Esophagus muscularis mucosa (tissue), 4 donors: ENCODE data around the gene TBC1D9. TPM values are rescaled to one million over a fixed set of nuclear protein-coding genes. Genes with fewer than 3 reads are reported as not detected.

Source experiments
- DNase-seq: peaks from one replicate; pipeline ENCODE4 v3.0.0-alpha.2; 2017; ENCODE audit errors: extremely low spot score
- H3K27ac ChIP-seq, 4 donors: fragments of 200-600 bp; sonication (generic); replicated peaks in 1 of 4; 1 replicate in 3 of 4; 2 replicates in 1 of 4; pipeline ENCODE4 v1.5.1; 2016 to 2019; ENCODE audit warnings: mild to moderate bottlenecking in 1 of 4
- H3K27me3 ChIP-seq, 4 donors: fragments of 200-600 bp; sonication (generic); one replicate each; pipeline versions ENCODE4 v1.5.1 to v1.6.0; 2016 to 2019
- H3K36me3 ChIP-seq, 4 donors: fragments of 200-600 bp; sonication (generic); one replicate each; pipeline ENCODE4 v1.5.1; 2016 to 2019
- H3K4me1 ChIP-seq, 4 donors: fragments of 200-600 bp; sonication (generic); one replicate each; pipeline ENCODE4 v1.5.1; 2016 to 2019
- H3K4me3 ChIP-seq, 4 donors: fragments of 200-600 bp; sonication (generic); 1 replicate in 2 of 4; 2 replicates in 2 of 4; pipeline ENCODE4 v1.5.1; 2016 to 2019; ENCODE audit warnings: mild to moderate bottlenecking in 4 of 4, moderate library complexity in 1 of 4
- H3K9me3 ChIP-seq, 4 donors: fragments of 200-600 bp; sonication (generic); 1 replicate in 3 of 4; 2 replicates in 1 of 4; pipeline ENCODE4 v1.5.1; 2016 to 2019
- CTCF ChIP-seq, 3 experiments: fragments of 200-600 bp in 2 of 3; fragments of 450-650 bp in 1 of 3; sonication (generic) in 2 of 3; IDR thresholded peaks; one replicate each; pipeline ENCODE4 v1.5.1; 2017 to 2019; ENCODE audit warnings: antibody characterized with exemption in 3 of 3, mild to moderate bottlenecking in 2 of 3, moderate library complexity in 1 of 3
- EP300 ChIP-seq: sonication (generic); formaldehyde crosslinking; IDR thresholded peaks from one replicate; pipeline ENCODE4 v1.6.1; 2017; ENCODE audit warnings: antibody characterized with exemption
- POLR2A ChIP-seq: fragments of 450-650 bp; IDR thresholded peaks from one replicate; pipeline ENCODE4 v1.6.1; 2017; ENCODE audit warnings: antibody characterized with exemption, moderate library complexity, mild to moderate bottlenecking, low read depth
- POLR2AphosphoS5 ChIP-seq, 2 donors: sonication (generic); formaldehyde crosslinking; IDR thresholded peaks; one replicate each; pipeline ENCODE4 v1.6.1; 2017; ENCODE audit warnings: antibody characterized with exemption in 2 of 2
- WGBS: methylation state at CpG from one replicate; pipeline ENCODE4 v1.1.5; 2018; 5-methylcytosine and 5-hydroxymethylcytosine counted together
- intact Hi-C: fragments of 100-400 bp; cut with DNase I; formaldehyde crosslinking; loops from one replicate; pipeline ENCODE4 v1.15.1; 2023
- total RNA-seq, 4 donors: library from RNA; depleted of rRNA; stranded (reverse); fragments of >200 nt; gene quantifications; one replicate each; pipeline versions ENCODE4 v1.1.0 to v1.2.1, GENCODE V29; 2016

Gene TBC1D9
- total RNA-seq, 4 donors from 2014 or later = 15.4 to 23.8 (median 21.3) TPM

DNA sequence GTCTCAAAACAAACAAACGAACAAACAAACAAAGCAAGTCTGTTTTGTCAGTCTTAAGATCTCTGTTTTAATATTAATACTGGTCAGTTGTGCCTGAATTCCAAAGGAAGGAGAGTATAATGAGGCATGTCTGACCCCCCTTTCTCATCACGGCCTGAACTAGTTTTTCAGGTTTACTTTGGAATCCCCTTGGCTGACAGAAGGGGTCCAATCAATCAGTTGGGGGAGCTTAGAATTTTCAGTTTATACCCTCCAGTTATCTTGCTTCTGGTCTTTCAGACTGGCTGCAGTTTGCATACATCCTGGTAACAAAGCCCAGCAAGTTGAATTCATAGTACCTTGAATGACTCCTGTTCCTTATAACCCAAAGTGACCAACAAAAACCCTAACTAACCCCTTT is 41.1 kb downstream of the TBC1D9 start:
- Histone ChIP-seq H3K27ac (no peak overlapping the region), H3K36me3 (no peaks in the 10 kb centered on the region), H3K4me3 (no peak overlapping the region), H3K4me1 (peaks cover 5 to 17% (median 9%) of the 10 kb centered on the region in 4 donors), H3K27me3 (no peaks in the 10 kb centered on the region), H3K9me3 (no peaks in the 10 kb centered on the region)
- TF ChIP-seq POLR2A (no peak), EP300 (no peak), CTCF (IDR thresholded peaks at IDR 0.05) (no peak), POLR2AphosphoS5 (IDR thresholded peaks at IDR 0.05) (no peak)
- 97% methylated on average over 2 of the region's 2 CpGs for WGBS
- no peak for DNase-seq
- intact Hi-C loops = no loop called here

GRCh38 chr4:140711910-140712309 is 44.3 kb downstream of the TBC1D9 start:
- WGBS = 76% methylated on average over 4 of the region's 4 CpGs
- no peak overlapping the region for H3K4me3 ChIP-seq
- no peak for DNase-seq
- H3K27ac ChIP-seq = no peak overlapping the region
- H3K27me3 ChIP-seq = no peaks in the 10 kb centered on the region
- no peaks in the 10 kb centered on the region for H3K36me3 ChIP-seq
- H3K4me1 ChIP-seq = peaks cover 0 to 14% (median 2%) of the 10 kb centered on the region in 4 donors
- H3K9me3 ChIP-seq = no peaks in the 10 kb centered on the region
- TF ChIP-seq EP300 (no peak), POLR2A (no peak), CTCF (IDR thresholded peaks at IDR 0.05) (no peak), POLR2AphosphoS5 (IDR thresholded peaks at IDR 0.05) (no peak)
- intact Hi-C loops = no loop called here

DNA sequence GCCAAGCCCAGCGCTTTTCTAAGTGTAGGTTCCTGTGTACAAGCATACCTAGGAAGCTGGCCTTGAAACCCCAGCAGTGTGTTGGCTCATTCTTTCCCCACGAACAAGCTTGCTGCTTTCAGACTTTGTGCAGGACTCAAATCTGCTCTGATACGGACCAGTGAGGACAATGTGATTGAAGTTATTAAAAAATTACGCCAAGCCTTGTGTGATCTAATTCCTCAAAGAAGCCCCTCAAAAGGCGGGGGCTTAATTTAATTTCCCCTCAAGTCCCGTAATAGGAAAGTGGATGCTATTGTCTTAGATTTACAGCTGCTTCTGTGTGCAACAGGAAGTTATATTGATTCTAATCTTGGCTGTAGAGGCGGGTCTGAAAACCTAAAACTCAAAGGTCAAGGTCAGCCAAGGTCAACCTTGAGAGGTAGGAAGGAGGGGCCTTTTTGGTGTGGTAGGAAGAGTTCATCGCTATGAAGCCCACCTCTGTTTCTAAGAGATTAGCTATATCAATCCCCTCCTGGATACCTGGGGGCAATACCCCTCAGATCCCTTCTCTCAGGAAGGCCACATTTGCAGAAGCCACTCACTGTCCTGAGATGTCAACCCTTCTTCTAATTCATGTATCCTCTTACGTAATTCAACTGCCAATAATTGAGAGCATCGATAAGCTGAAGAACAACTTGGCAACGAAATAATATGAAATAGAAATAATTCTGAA is 45.1 kb downstream of the TBC1D9 start:
- intact Hi-C loops = no loop called here
- no peaks in the 10 kb centered on the region for H3K9me3 ChIP-seq
- no peaks in the 10 kb centered on the region for H3K36me3 ChIP-seq
- no peak overlapping the region for H3K4me3 ChIP-seq
- no peak overlapping the region for H3K27ac ChIP-seq
- DNase-seq = no peak
- peaks cover 0 to 14% (median 2%) of the 10 kb centered on the region in 4 donors for H3K4me1 ChIP-seq
- TF ChIP-seq EP300 (no peak), POLR2AphosphoS5 (IDR thresholded peaks at IDR 0.05) (no peak), POLR2A (no peak), CTCF (IDR thresholded peaks at IDR 0.05) (no peak)
- no peaks in the 10 kb centered on the region for H3K27me3 ChIP-seq
- 79% methylated on average over 11 of the region's 11 CpGs for WGBS

DNA sequence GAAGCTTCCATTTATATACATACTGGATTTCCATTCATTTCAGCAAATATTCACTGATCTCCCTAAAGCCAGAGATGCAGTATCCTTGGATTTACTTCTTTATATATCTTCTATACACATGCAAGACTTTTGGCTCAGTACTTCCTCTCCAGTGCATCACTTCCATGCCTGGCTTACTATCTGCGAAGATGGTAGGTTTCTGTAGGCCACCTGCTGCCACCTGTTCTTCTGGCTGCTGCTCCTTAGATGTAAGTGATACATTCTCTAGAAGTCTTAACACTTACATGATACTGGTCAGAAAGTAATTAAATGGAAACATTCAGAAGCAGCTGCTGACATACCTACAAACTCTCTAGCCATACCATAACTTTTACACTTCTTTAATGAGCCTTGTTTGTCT is 48.9 kb downstream of the TBC1D9 start:
- intact Hi-C loops = no loop called here
- Histone ChIP-seq H3K36me3 (no peaks in the 10 kb centered on the region), H3K9me3 (no peaks in the 10 kb centered on the region), H3K27ac (no peak overlapping the region), H3K27me3 (no peaks in the 10 kb centered on the region), H3K4me1 (peaks cover 0 to 16% (median 6%) of the 10 kb centered on the region in 4 donors), H3K4me3 (no peak overlapping the region)
- WGBS = 82% methylated on average over 1 of the region's 1 CpG
- TF ChIP-seq EP300 (no peak), POLR2AphosphoS5 (IDR thresholded peaks at IDR 0.05) (no peak), CTCF (IDR thresholded peaks at IDR 0.05) (no peak), POLR2A (no peak)
- DNase-seq = peak; percentile 29

GRCh38 chr4:140706665-140707064 is 49.5 kb downstream of the TBC1D9 start:
- no peaks in the 10 kb centered on the region for H3K27me3 ChIP-seq
- H3K4me1 ChIP-seq = peaks cover 0 to 23% (median 6%) of the 10 kb centered on the region in 4 donors
- no peaks in the 10 kb centered on the region for H3K36me3 ChIP-seq
- no peak overlapping the region for H3K4me3 ChIP-seq
- no peaks in the 10 kb centered on the region for H3K9me3 ChIP-seq
- no peak for TF ChIP-seq CTCF (IDR thresholded peaks at IDR 0.05)
- no peak for TF ChIP-seq POLR2A
- TF ChIP-seq POLR2AphosphoS5 (IDR thresholded peaks at IDR 0.05) = no peak
- TF ChIP-seq EP300 = no peak
- H3K27ac ChIP-seq = no peak overlapping the region
- no peak for DNase-seq
- intact Hi-C loops = no loop called here
- WGBS = 100% methylated on average over 1 of the region's 1 CpG
